NCI-H2196 treated with DMSO at 0.1 percent for 48 hours (cell line): ENCODE data around the gene GNAT1.
"Not testable (repeated sequence)": the region's sequence is repeated elsewhere in the genome, so short reads cannot be mapped to it uniquely, and the experiment has no call there.

Experiments used
- DNase-seq: peaks from one replicate; lab custom pipeline; 2025; ENCODE audit not compliant: unreplicated experiment; lab: John Stamatoyannopoulos, UW

GNAT1 gene

DNA sequence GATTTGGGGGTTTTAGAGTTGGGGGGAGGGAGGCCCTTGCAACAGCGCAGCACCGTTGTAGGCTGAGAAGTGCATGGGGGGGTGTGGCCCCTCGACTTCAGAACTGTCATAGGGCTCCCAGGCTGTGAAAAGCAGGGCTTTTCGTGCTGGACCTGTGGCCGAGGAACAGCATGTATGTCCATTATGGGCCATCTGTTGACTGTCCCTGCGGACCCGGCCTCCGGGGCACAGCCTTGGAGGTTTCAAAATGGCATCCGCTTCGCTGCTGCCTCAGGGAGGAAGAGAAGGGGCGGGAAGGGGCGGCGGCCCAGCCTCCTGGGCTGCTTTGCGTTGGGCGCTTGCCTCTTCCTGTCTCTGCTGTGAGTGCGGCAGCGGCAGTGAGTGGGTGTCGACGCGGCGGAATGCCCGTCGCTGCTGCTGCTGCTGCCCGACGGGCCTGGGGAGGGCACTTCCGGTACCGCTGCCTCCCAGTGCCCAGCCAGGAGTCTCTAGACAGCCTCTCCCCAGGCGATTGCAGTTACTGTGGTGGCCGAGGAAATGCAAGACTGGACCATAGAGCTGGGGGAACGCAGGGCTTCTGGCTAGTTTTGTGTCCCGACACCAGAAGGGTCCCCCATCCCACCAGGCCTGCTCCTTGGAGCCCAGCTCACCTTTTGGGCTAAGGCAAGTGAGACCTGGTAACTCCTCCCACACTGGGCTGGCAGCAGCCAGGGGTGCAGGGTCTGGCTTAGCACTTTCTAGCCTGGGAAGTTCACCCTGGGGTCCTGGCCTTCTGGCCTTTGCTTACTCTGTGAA, 46.5 kb downstream of the GNAT1 start:
- peak; percentile 18 for DNase-seq

DNA sequence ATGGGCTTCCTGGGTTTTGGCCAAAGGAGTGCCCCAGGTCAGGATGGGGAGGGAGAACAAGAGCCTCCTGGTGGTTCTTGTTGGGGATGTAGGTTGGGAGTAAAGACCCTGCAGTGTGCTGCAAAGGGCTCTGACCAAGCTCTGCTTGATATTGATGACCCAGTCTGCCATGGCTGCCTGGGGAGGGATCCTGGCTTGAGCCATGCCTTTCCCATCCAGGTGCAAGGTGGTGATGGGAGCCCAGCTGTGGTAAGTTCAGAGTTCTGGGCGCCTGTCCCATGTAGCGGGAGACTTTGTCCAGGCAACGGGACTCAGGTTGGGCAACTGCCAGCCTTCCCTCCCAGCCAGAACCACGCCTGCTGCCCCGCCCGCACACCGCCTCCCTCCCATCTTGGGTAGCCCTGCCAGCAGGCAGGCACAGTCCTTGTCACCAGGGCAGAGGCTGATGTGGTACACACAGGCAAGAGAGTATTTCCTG, 47.2 kb downstream of the GNAT1 start:
- DNase-seq = no peak

DNA sequence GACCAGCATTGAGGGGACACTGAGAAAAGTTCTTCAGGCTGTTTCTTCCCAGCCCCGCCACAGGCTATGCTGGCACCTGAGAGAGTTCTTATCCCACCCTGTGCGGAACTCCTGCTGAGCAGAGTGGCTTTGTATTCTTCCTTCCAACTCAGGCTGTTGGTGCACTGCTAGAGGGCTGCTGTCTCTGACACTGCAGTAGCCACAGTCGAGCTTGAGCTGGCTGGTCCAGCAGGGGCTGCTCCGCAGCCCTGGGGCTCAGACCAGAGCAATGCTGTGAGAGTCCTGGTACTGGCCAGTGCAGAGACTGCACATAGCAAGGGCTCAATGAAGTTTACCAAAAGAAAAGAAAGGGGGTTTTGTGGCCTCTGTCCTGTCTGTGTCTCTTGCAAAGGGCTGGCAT, 48.2 kb downstream of the GNAT1 start:
- no peak for DNase-seq

DNA sequence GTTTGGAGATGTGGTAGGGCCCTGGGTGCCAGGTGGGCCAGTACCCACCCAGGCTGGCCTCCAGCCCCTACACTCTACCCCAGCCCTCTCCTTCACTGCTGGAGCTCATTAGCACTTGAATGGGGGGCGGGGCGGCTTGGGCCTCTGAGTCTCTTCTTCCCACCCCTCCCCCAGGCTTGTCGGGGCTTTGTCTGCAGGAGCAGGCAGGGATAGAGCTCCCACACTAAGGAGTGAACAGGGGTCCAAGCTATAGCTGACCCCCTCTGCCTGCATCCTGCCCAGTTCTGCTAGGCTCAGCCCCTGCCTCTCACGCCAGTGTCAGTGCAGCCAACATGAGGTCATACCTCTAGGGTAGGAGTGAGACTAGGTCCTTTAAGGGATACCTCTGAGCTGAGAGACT, 49.8 kb downstream of the GNAT1 start:
- DNase-seq = no peak

DNA sequence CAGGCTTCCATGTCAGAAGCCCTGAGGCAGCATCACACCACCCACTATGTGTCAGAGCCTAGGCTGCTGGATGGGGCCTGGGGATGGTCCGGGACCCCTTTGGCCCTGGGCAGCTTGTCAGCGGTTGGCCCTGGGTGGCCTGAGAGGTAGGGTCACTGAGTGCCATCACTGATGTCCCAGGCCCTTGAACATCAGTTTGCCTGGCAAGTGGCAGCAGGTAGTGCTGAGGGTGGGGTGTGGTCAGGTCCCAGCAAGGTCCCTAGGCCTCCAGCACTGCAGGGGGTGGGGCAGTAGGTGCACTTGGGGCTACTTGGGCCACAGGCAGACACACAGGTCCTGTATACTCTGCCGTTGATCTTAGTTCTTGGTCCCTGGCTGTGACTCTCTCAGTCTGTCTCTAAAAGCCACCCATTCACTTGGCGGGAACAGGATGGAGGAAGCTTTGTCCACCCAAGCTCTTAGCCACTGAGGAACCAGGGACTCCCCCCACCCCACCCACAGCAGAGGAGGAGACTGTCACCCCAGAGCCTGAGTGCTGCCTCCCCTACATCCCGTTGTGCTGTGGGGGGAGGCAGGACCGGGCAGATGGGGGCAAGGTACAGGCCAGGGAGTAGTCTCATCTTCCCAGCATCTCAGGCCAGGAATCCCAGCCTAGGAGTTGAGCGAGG, 50.4 kb downstream of the GNAT1 start:
- DNase-seq = no peak

DNA sequence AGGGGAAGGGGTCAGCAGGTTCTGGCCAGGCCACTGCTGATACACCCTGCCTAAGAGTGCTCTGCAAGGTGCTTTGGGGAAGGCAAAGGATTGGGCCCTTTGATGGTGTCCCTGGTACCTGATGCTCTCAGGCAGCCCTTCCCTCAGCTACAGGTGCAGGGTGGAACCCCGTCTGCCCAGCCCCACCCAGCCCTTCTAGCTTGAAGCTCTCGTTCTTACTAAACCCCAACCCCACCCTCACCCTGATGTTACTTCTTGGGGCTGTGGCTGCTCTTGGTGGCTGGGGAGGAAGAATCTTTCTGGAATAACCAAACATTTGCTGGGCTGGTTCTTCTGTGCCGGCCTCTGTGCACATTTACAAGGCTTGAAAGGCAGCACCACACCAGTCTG, 51.0 kb downstream of the GNAT1 start:
- DNase-seq = no peak

DNA sequence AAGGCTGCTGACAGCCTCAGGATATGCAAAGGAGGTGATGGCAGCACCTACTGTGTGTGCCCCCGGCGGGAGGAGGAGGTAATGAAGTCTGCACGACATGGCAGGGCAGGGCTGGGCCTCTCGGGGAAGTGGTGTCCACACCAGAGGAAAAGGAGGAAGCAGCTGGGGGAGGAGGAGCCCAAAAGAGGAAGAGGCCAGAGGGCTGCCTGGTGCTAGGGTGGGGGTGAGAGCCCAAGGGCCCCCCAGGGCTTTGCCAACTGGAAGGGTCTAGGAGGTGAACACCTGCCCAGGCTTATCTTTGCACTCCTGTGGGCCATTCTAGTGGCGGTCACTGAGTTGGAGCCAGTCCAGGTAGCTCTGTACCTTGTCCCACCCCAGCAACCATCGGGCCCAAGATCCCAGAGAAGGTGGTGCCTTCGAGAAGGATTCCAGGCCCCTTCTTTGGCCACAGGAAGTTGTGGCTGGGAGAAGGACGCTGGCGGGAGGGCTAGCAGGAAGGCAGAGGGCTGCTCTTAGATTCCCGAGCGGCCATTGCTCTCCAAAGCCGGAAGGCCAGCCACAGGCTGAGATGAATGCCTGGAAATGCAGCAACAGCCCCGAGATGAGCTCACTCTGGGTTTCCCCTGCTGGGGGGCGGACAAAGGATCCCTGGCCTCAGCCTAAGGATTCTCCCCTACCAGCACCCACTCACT, 51.6 kb downstream of the GNAT1 start:
- no peak for DNase-seq

DNA sequence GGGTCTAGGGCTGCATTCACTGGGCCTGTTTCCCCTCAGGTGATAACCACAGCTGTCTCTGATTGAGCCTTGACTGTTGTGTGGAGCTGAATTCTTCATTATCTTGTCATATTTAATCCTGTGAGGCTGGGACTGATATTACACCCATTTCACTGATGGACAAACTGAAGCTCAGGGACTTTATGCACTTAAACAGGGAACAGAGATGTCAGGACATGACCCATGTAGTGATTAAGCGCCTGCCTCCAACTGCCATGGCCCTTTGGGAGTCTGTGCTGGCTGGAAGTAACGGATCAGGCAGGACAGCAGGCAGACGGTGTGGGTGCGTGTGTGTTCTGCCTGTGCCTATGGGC, 52.1 kb downstream of the GNAT1 start:
- no peak for DNase-seq

DNA sequence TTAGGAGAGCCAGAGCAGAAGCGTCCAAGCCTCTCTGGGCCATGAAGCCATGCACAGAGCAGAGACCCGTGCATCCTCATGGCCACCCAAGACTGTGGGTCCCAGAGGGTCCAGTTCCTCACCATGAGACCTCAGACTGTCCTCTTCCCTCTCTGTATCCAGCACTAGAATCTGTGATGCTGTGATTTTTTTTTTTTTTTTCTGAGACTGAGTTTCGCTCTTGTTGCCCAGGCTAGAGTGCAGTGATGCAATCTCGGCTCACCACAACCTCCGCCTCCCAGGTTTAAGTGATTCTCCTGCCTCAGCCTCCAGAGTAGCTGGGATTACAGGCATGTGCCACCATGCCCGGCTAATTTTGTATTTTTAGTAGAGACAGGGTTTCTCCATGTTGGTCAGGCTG, 53.4 kb downstream of the GNAT1 start:
- not testable (repeated sequence) for DNase-seq

DNA sequence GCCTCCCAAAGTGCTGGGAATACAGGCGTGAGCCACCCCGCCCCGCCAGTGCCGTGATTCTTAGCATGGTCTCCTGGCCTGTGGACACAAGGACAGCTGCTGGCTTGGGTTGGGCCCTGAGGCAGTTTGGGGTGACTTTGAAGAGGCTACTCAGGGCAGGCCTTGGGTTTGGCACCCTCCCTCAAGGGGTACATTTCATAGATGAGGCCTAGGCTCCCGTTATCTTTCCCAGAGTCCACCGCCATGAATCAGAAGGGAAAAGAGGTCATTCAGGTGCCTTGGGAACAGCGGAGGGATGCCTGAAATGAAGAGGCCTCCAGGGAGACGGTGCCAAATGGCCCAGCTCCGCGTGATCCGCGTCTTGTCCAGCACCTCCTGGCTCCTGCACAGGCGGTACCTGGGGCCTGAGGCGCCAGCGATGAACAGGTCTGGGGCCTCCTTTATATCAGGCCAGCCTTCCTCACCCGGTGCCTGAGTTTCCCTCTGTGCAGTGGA, 53.9 kb downstream of the GNAT1 start:
- no peak for DNase-seq

DNA sequence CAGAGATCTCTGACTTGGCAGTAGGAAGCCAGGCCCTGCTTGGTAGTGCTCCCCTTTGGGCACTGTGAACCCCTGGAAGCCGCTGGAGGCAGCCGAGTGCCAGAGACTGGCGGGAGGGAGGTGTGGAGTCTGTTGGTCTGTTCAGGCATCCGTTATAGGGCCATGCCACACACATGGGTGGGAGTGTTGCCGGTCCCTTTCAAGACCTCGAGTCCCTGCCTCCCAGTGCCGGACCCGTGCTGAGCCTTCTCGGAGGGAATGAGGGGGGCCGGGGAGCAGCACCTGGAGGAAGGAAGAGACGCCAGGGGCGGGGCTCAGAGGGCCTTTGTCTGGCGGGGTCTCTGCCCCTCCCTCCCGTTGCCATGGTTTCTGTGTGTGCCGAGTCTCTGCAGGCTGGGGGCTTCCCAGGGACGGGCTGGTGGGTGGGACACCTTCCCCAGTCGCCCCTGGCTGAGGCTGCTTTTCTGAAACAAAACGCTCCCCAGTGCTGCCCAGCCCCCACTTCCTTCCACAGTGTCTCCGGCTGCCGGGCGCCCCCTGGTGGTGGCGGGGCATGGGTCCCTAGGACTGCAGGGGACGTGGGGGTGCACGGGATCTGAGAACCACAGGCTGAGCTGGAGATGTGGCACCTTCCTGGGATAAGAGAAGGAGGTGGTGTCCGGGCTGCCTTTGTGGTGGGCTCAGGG, 54.6 kb downstream of the GNAT1 start:
- DNase-seq = peak; percentile 27

DNA sequence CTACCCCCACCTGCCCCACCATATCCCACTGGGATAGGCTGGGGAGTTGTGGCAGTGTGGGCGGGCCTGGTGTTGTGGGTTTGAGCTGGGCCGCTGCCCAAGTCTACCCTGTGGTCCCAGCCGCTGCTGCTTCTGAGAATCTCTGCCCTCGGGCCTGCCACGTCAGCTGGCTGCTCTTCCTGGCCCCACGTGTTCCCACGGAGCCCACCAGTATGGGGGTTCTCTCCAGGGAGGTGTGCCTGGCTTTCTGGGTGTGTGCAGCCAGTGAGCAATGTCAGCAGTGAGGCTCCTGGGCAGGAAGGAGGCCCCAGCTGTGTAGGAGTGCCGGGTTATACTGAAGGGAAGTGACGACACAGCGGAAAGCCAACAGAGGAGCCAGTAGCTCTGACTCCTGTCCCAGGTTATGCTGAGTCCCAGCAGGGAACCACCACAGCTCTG, 55.1 kb downstream of the GNAT1 start:
- no peak for DNase-seq
